Panc1 (cell line): ENCODE data around the gene HORMAD2.

Experiments
- CTCF ChIP-seq: fragments of 450-650 bp; IDR thresholded peaks from 2 replicates; pipeline ENCODE4 v1.5.1; 2017; ENCODE audit warnings: mild to moderate bottlenecking
- POLR2AphosphoS5 ChIP-seq: IDR thresholded peaks from 2 replicates; pipeline ENCODE4 v1.6.1; 2012; ENCODE audit warnings: mild to moderate bottlenecking, low read depth, low read length, moderate library complexity
- REST ChIP-seq, 2 experiments: IDR thresholded peaks; 2 replicates each; pipeline ENCODE4 v1.6.1; 2011 to 2012; ENCODE audit warnings: low read depth in 2 of 2, control low read depth in 1 of 2, low read length in 1 of 2, mild to moderate bottlenecking in 1 of 2, moderate library complexity in 1 of 2; ENCODE audit not compliant: insufficient read depth in 1 of 2
- SIN3A ChIP-seq: IDR thresholded peaks from 2 replicates; pipeline ENCODE4 v1.6.1; 2012; ENCODE audit warnings: low read depth, mild to moderate bottlenecking, low read length, moderate library complexity, borderline replicate concordance; ENCODE audit not compliant: insufficient read depth

- TF ChIP-seq SIN3A (no peak), CTCF (no peak), POLR2AphosphoS5 (no peak), REST (IDR thresholded peaks at IDR 0.05; ENCODE audit: insufficient read depth in 1 of 2, low read depth in 2 of 2, low read length in 1 of 2) (no peak)
Observed at GRCh38 chr22:30044881-30045493, 35.3 kb upstream of the HORMAD2 start.
